GM21423 (cell line): Measurements from ENCODE around the gene FMNL2.
A peak's percentile ranks its signal among the peaks of the same experiment; 100 is the strongest.

Experiments used
- ATAC-seq: cut with Tn5 transposase; IDR thresholded peaks from one replicate; pipeline ENCODE4 v1.9.1; 2021; ENCODE audit warnings: mild to moderate bottlenecking, moderate library complexity; ENCODE audit not compliant: unreplicated experiment

Gene FMNL2

GRCh38 chr2:152443771-152444170 lies 108.8 kb downstream of the FMNL2 start:
- ATAC-seq = no peak

- ATAC-seq = no peak
Observed at GRCh38 chr2:152444448-152444847, 109.5 kb downstream of the FMNL2 start.

DNA sequence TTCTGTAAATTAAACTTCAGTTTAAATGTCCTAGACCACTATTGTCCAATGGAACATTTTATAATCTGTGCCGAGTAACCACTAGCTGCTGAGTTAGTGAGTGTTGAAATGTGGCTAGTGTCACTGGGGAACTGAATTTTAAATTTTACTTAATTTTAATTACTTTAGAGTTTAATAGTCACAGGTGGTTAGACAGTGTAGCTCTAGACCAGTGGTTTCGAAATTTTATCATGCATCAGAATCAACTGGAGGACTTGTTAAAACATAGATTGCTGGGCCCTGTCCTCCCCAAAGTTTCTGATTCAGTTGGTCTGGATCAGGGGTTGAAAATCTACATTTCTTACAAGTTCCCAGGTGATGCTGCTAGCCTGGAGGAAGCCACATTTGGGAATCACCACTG lies 110.4 kb downstream of the FMNL2 start:
- ATAC-seq = no peak

DNA sequence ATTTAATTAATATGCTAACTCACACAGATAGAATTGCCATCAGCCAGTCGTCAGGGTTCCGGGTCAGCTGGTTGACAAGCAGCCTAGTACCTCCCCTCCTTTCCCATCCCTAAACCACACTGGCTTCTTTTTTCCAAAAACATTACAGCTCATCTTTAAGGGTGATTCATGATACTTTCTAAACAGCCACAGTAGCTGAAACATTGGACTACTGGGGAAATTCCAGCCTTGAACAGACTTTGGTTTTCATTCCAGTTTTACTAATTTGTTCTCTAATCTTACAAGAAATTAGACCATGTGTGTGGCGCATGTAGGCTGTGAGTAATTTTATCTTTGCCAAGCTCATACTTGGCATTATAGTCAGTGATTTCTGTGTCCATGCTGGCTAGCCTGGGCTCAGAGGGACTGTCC lies 110.8 kb downstream of the FMNL2 start:
- ATAC-seq = peak; percentile 57

- ATAC-seq = no peak
Observed at GRCh38 chr2:152446213-152446612, 111.2 kb downstream of the FMNL2 start.

DNA sequence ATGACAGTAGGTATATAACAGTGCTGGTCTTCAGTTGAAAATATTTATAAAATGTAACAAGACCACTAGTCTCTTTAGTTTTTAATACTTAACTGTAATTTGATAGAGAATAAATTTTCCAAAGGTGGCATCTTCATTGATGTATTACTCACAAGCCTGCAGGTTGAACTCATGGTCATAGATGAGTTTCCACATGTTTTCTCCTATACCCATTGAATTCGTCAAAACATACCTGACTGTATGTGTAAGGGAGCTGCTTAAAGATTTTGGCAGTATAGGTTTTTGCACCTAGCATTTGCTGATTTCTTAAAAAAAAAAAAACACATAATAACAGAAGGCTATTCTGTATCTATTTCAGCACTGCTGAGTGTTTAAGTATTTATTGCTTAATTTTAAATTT lies 112.9 kb downstream of the FMNL2 start:
- ATAC-seq = no peak

GRCh38 chr2:152448606-152449005 lies 113.6 kb downstream of the FMNL2 start:
- ATAC-seq = no peak

DNA sequence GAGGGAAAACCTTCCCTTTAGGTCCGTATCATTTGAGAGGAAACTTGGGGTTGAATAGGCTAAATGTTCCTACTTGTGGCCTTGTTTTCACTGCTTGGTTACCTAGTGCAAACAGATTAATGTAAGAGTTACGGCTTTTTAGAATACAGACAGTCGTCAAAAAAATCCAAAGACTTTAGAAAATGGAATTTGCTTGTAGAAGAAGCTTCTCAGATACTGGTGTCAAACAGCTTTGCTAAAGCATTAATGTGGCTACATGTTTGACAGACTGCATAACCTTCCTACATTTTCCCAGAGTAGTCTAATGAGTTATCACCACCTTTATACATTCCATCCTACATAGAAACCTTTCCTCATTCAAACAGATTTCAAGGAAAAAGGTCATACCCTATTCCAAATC lies 114.6 kb downstream of the FMNL2 start:
- ATAC-seq = no peak

- no peak for ATAC-seq
Observed at GRCh38 chr2:152450176-152450575, 115.2 kb downstream of the FMNL2 start.

DNA sequence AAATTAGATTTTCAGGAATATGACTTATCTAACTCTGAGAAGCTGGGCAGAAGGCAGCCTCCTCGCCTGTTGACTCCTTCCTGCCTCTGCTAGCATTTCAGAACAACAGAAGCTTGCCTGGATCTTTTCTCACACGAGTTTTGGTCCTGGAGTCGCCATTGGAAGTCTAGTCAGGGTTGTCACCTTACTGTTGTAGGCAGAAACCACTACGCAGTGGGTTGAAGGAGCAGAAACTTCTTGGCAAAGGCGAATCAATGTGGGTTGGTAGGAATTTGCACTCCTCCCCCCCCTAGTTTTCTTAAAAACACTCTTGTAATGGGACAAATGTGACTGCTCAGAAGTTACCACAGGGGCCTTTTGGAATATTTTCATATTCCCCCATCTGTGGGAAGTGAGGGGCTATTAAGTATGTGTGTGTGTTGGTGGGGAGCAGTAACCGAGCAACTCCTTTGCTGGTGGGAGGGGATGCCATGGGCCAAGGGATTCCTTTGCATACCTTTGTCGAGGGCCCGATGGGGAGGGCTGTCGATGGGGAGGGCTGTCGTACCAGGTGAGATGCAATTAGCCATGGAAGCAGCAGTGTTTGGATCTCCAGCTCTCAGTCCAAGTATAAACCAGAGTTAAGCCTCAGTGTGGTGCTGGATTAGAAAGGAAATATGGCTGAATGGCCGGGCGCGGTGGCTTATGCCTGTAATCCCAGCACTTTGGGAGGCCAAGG lies 117.4 kb downstream of the FMNL2 start:
- ATAC-seq = no peak

DNA sequence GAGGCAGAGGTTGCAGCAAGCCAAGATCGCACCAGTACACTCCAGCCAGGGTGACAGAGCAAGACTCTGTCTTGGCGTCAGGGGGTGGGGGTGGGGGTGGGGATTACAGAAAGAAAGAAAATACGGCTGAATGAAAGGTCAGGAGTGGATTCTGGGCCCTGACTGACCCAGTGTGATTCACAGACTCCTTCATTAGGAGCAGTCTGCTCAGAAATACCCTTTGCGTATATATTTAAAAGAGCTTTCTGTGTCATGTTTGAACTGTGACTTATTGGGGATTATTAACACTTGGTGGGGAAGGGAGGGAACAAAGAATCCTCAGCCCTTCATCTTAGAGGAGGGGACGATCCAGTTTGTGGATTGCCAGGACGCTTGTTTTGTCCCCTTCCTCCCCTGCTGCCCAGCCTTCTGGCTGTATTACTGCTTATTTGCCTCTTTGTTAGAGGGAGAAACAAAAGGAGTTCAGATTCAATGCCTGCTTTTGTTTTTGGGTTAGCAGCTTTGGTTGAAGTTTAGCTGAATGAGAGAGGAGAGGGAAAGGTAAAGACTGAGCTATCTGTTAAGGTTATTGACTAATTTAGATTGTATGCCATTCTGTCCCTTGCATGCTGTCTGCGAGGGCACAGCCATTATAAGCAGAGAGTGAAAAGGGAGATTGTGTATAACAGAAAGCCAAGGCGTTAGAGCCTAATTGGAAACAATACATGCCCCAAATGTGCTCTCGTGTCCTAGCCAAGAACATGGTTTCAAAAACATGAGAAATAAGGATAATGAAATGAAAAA lies 118.3 kb downstream of the FMNL2 start:
- ATAC-seq = no peak

GRCh38 chr2:152454371-152454770 lies 119.4 kb downstream of the FMNL2 start:
- ATAC-seq = no peak

GRCh38 chr2:152454960-152455359 lies 120.0 kb downstream of the FMNL2 start:
- no peak for ATAC-seq

GRCh38 chr2:152455738-152456137 lies 120.8 kb downstream of the FMNL2 start:
- no peak for ATAC-seq

- ATAC-seq = no peak
Observed at GRCh38 chr2:152456262-152456661, 121.3 kb downstream of the FMNL2 start.

- ATAC-seq = no peak
Observed at GRCh38 chr2:152458441-152458940, 123.5 kb downstream of the FMNL2 start.

DNA sequence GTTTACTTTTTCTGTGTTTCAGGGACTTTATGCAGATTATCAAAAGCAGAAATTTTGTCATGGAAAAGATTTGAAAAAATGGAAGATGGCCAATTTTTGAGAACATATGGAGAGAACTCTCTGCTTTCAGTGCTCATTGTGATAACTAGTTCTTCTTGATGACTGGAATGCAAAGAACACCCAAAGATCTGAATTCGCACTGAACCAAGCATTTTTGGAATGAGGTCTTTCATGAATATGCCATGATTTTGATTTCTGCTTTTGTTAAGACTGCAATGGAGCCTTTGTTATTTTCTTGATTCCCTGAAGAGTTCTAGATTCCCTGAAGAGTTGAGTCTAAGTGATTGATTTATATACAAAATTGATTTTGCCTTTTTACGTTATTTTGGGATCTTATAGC lies 124.1 kb downstream of the FMNL2 start:
- no peak for ATAC-seq

DNA sequence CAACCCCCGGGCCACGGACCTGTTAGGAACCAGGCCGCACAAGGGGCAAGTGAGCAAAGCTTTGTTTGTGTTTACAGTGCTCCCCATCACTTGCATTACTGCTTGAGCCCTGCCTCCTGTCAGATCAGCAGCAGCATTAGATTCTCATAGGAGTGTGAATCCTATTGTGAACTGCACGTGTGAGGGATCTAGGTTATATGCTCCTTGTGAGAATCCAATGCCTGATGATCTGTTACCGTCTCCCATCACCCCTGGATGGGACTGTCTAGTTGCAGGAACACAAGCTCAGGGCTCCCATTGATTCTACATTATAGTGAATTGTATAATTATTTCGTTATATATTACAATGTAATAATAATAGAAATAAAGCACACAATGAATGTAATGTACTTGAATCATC lies 125.6 kb downstream of the FMNL2 start:
- ATAC-seq = no peak

DNA sequence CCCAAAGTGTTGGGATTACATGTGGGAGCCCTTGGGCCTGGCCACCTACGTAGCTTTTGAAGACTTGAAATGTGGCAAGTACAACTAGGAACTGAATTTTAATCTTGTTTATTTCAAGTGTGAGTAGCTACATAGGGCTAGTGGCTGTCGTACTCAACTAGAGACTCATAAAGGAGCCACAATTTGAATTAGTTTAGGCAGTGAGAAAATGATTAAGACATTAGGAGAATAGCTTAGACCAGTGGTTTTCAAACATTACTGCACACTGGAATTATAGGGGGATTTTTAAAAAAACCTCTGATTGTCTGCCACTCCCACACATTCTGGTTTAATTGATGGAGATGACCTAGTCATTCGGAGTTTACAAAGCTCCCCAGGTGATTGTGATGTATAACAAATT lies 127.1 kb downstream of the FMNL2 start:
- no peak for ATAC-seq

- no peak for ATAC-seq
Observed at GRCh38 chr2:152462779-152463178, 127.8 kb downstream of the FMNL2 start.

GRCh38 chr2:152464851-152465470 lies 130.0 kb downstream of the FMNL2 start:
- no peak for ATAC-seq

- no peak for ATAC-seq
Observed at GRCh38 chr2:152465541-152465940, 130.6 kb downstream of the FMNL2 start.
